Ovary (tissue), 3 donors: ENCODE measurements around the gene JARID2.

Source experiments
- CTCF ChIP-seq, 3 donors: fragments of 450-650 bp in 2 of 3; fragments of 200-600 bp in 1 of 3; IDR thresholded peaks; one replicate each; pipeline versions ENCODE4 v1.5.1 to v1.8.0; 2016 to 2022; ENCODE audit warnings: antibody characterized with exemption in 3 of 3, mild to moderate bottlenecking in 1 of 3
- POLR2A ChIP-seq: fragments of 450-650 bp; IDR thresholded peaks from one replicate; pipeline ENCODE4 v1.6.1; 2017; ENCODE audit warnings: antibody characterized with exemption, mild to moderate bottlenecking, moderate library complexity
- donor health status: DM: no; HTN: no; CAD: no.

- TF ChIP-seq CTCF (IDR thresholded peaks at IDR 0.05) (no peak), POLR2A (no peak)
These were observed 83.4 kb downstream of the JARID2 start for GRCh38 chr6:15329197-15329671.
